K562 (cell line): ENCODE results near the gene PPP1R13L. TPM values are rescaled to one million over a fixed set of nuclear protein-coding genes. Genes with fewer than 3 reads are reported as not detected.
A peak's percentile ranks its signal among the peaks of the same experiment; 100 is the strongest.

Source experiments
- AFF1 ChIP-seq, 2 experiments: fragments of 450-650 bp; IDR thresholded peaks; 2 replicates each; pipeline ENCODE4 v1.6.1; 2018; ENCODE audit warnings: mild to moderate bottlenecking in 2 of 2, low read depth in 1 of 2; ENCODE audit not compliant: partially characterized antibody in 2 of 2
- ATF1 ChIP-seq, 2 experiments: fragments of 450-650 bp in 1 of 2; IDR thresholded peaks; 2 replicates each; pipeline ENCODE4 v1.6.1; 2016; ENCODE audit warnings: missing compliant biosample characterization in 1 of 2, missing genetic modification characterization in 1 of 2
- ETS1 ChIP-seq: conservative IDR thresholded peaks from 2 replicates; pipeline ENCODE4 v1.6.1; 2011; ENCODE audit warnings: low read depth, mild to moderate bottlenecking, low read length; ENCODE audit not compliant: control insufficient read depth
- NFXL1 ChIP-seq: fragments of 450-650 bp; formaldehyde crosslinking; IDR thresholded peaks from 2 replicates; pipeline ENCODE4 v1.4.0; 2021; ENCODE audit warnings: mild to moderate bottlenecking
- SRSF3 ChIP-seq: fragments of 200-400 bp; formaldehyde crosslinking; IDR thresholded peaks from 2 replicates; pipeline ENCODE4 v1.6.1; 2016; ENCODE audit warnings: mild to moderate bottlenecking, low read length, moderate library complexity; ENCODE audit not compliant: insufficient read depth
- STAT6 ChIP-seq: sonication (generic); formaldehyde crosslinking; IDR thresholded peaks from 2 replicates; pipeline ENCODE4 v1.8.1; 2023; ENCODE audit warnings: mild to moderate bottlenecking, missing genetic modification reagents
- TRIM25 ChIP-seq: fragments of 450-650 bp; IDR thresholded peaks from 2 replicates; pipeline ENCODE4 v1.7.0; 2016; ENCODE audit warnings: borderline replicate concordance
- ZBTB49 ChIP-seq: sonication (generic); formaldehyde crosslinking; IDR thresholded peaks from 2 replicates; pipeline ENCODE4 v1.8.0; 2022; ENCODE audit warnings: missing genetic modification reagents, mild to moderate bottlenecking, borderline replicate concordance
- ZNF707 ChIP-seq: fragments of 250-450 bp; sonication (Bioruptor Pico); conservative IDR thresholded peaks from 2 replicates; pipeline ENCODE4 v1.8.0; 2022; ENCODE audit warnings: inconsistent platforms, mild to moderate bottlenecking, moderate library complexity
- polyA plus RNA-seq, 8 experiments: library from polyadenylated mRNA; depleted of rRNA in 4 of 8; stranded (reverse) in 5 of 8; unstranded in 3 of 8; fragments of >200 nt; fragmentation: Nextera tagmentation in 2 of 8; fragmentation: Illumina TruSeq in 1 of 8; extraction: Ambion mirVana in 2 of 8; extraction: Trizol in 1 of 8; gene quantifications; 2 replicates each; pipeline versions ENCODE4 v1.2.1 to v1.2.3, GENCODE V29; 2011 to 2014; ENCODE audit warnings: inconsistent platforms in 1 of 8, missing spikeins in 1 of 8
- total RNA-seq, 7 experiments: library from RNA; depleted of rRNA in 6 of 7; stranded (reverse); fragments of >200 nt in 6 of 7; fragmentation: Illumina TruSeq in 2 of 7; extraction: Trizol in 2 of 7; gene quantifications; 2 replicates each; pipeline versions ENCODE4 v1.2.1 to v1.2.3, GENCODE V29; 2011 to 2021; ENCODE audit warnings: low replicate concordance in 1 of 7

PPP1R13L gene
- total and polyA plus RNA-seq, 9 of the 15 experiments (the other 6 are each of a cell fraction or from before 2014, with no cell fraction given): 0.32 to 6.7 (median 2.0) TPM

DNA sequence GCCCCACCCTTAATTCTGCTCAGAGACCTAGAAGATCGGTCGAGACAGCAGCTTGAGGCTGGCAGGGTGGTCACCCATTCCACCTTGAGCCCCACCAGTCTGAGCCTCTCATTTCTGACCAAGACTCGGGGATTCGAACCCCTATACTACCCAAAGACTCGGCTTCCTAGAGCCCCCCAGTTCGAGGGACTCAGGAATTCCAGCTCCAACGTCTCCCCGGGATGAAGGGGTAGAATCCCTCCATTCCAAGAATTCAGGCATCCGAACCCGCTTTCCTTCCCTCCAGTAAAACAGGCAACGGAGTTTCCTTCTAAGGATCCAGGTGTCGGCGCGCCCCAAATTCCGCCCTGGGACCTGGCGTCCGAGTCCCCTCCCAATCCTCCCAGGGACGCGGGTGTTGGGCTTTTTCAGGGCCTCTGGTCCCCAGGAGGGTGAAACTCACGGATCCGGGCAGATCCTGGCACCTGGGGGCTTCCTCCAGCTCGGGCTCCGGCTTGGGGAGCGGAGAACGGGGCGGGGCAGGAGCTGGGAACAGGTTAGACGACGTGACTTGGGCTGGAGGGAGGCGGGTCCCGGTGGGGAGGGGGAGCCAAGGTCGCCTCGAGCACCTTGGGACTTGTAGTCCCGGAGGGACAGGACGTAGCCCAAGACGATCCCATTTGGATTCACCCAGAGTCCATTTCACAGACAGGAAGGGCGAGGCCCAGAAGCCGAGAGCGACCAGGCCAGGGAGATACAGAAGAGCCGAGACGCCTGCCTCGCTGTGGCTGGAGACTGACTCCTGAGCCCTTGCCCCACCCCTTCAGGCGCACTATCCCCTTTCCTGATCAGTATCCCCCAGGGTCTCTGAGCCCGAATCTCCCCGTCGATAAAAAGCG lies at the start of gene PPP1R13L (continued):
- TF ChIP-seq ETS1: no peak
- no peak for TF ChIP-seq NFXL1
- TF ChIP-seq ATF1 (CRISPR knock-in tag; IDR thresholded peaks at IDR 0.05): no peak
- TF ChIP-seq ATF1 (tag; IDR thresholded peaks at IDR 0.05): peak; percentile 80
- no peak for TF ChIP-seq AFF1 (IDR thresholded peaks at IDR 0.05; ENCODE audit: low read depth in 1 of 2, partially characterized antibody in 2 of 2)
- TF ChIP-seq ZNF707 (CRISPR knock-in tag): no peak
- no peak for TF ChIP-seq TRIM25
- TF ChIP-seq SRSF3: no peak
- no peak for TF ChIP-seq ZBTB49 (CRISPR knock-in tag)
- no peak for TF ChIP-seq STAT6 (CRISPR knock-in tag)
